K562 (cell line): ENCODE data around the gene NBEAL2. TPM values are rescaled to one million over a fixed set of nuclear protein-coding genes. Genes with fewer than 3 reads are reported as not detected.

ENCODE experiments used
- CXXC5 ChIP-seq: fragments of 250-450 bp; sonication (Bioruptor Pico); IDR thresholded peaks from 2 replicates; pipeline ENCODE4 v1.8.0; 2022; ENCODE audit warnings: inconsistent platforms, mild to moderate bottlenecking, moderate library complexity
- DEAF1 ChIP-seq: fragments of 450-650 bp; formaldehyde crosslinking; IDR thresholded peaks from 2 replicates; pipeline ENCODE4 v1.4.0; 2020; ENCODE audit warnings: mild to moderate bottlenecking, moderate library complexity
- E2F4 ChIP-seq: sonication (generic); formaldehyde crosslinking; IDR thresholded peaks from 2 replicates; pipeline ENCODE4 v1.8.0; 2022; ENCODE audit warnings: mild to moderate bottlenecking, low read depth, missing genetic modification reagents
- ELF2 ChIP-seq: fragments of 250-450 bp; sonication (Bioruptor Pico); IDR thresholded peaks from 2 replicates; pipeline ENCODE4 v1.5.0; 2021; ENCODE audit warnings: mild to moderate bottlenecking
- GMEB1 ChIP-seq: fragments of 250-450 bp; sonication (Bioruptor Pico); IDR thresholded peaks from 2 replicates; pipeline ENCODE4 v1.4.0; 2020; ENCODE audit warnings: mild to moderate bottlenecking
- HNRNPLL ChIP-seq: fragments of 200-400 bp; formaldehyde crosslinking; IDR thresholded peaks from 2 replicates; pipeline ENCODE4 v1.6.1; 2017; ENCODE audit warnings: low read length, low read depth, mild to moderate bottlenecking; ENCODE audit not compliant: poor library complexity, severe bottlenecking
- ILK ChIP-seq: fragments of 450-650 bp; IDR thresholded peaks from 2 replicates; pipeline ENCODE4 v1.6.1; 2016; ENCODE audit warnings: missing genetic modification characterization, low read depth, mild to moderate bottlenecking, missing compliant biosample characterization, moderate library complexity, borderline replicate concordance
- JUN ChIP-seq, 2 experiments: sonication (generic) in 1 of 2; formaldehyde crosslinking in 1 of 2; IDR thresholded peaks; 2 replicates each; pipeline versions ENCODE4 v1.6.1 to v1.8.0; 2012 to 2022; ENCODE audit warnings: borderline replicate concordance in 2 of 2, mild to moderate bottlenecking in 2 of 2, improper control_type of control experiment in 1 of 2, low read depth in 1 of 2, low read length in 1 of 2, missing genetic modification reagents in 1 of 2
- JUNB ChIP-seq: fragments of 450-650 bp; formaldehyde crosslinking; conservative IDR thresholded peaks from 2 replicates; pipeline ENCODE4 v1.4.0; 2020; ENCODE audit warnings: mild to moderate bottlenecking
- MAX ChIP-seq: sonication (generic); formaldehyde crosslinking; IDR thresholded peaks from 2 replicates; pipeline ENCODE4 v1.9.0; 2022; ENCODE audit warnings: mild to moderate bottlenecking, missing genetic modification reagents
- NFE2L1 ChIP-seq: fragments of 450-650 bp; IDR thresholded peaks from 2 replicates; pipeline ENCODE4 v1.6.1; 2016; ENCODE audit warnings: missing genetic modification characterization, low read depth, mild to moderate bottlenecking, missing compliant biosample characterization, moderate library complexity, borderline replicate concordance
- PURB ChIP-seq: sonication (generic); formaldehyde crosslinking; IDR thresholded peaks from 2 replicates; pipeline ENCODE4 v1.9.0; 2021; ENCODE audit warnings: low read depth, mild to moderate bottlenecking, missing genetic modification reagents
- RB1 ChIP-seq: fragments of 450-650 bp; IDR thresholded peaks from 2 replicates; pipeline ENCODE4 v1.6.1; 2017; ENCODE audit warnings: low read depth, mild to moderate bottlenecking
- SMAD3 ChIP-seq: fragments of 450-650 bp; formaldehyde crosslinking; conservative IDR thresholded peaks from 2 replicates; pipeline ENCODE4 v1.4.0; 2020; ENCODE audit warnings: mild to moderate bottlenecking
- SMARCA4 ChIP-seq: fragments of 450-650 bp; IDR thresholded peaks from 2 replicates; pipeline ENCODE4 v1.6.1; 2016
- SPI1 ChIP-seq: IDR thresholded peaks from 2 replicates; pipeline ENCODE4 v1.6.1; 2011; ENCODE audit warnings: low read depth, low read length, control low read depth, borderline replicate concordance
- TCF7L2 ChIP-seq: fragments of 150-350 bp; IDR thresholded peaks from 2 replicates; pipeline ENCODE4 v1.6.1; 2016; ENCODE audit warnings: low read depth, mild to moderate bottlenecking, low read length, moderate library complexity
- TEAD1 ChIP-seq, 2 experiments: fragments of 450-650 bp in 1 of 2; sonication (generic) in 1 of 2; formaldehyde crosslinking; IDR thresholded peaks; 2 replicates each; pipeline versions ENCODE4 v1.4.0 to v1.8.0; 2020 to 2022; ENCODE audit warnings: mild to moderate bottlenecking in 2 of 2, missing genetic modification reagents in 1 of 2
- ZBTB43 ChIP-seq: sonication (generic); formaldehyde crosslinking; IDR thresholded peaks from 2 replicates; pipeline ENCODE4 v1.8.0; 2023; ENCODE audit warnings: mild to moderate bottlenecking, missing genetic modification reagents
- ZNF766 ChIP-seq: fragments of 200-800 bp; sonication (Bioruptor generic); conservative IDR thresholded peaks from 2 replicates; pipeline ENCODE4 v1.6.1; 2016; ENCODE audit warnings: missing genetic modification characterization, missing compliant biosample characterization
- polyA plus RNA-seq, 8 experiments: library from polyadenylated mRNA; depleted of rRNA in 4 of 8; stranded (reverse) in 5 of 8; unstranded in 3 of 8; fragments of >200 nt; fragmentation: Nextera tagmentation in 2 of 8; fragmentation: Illumina TruSeq in 1 of 8; extraction: Ambion mirVana in 2 of 8; extraction: Trizol in 1 of 8; gene quantifications; 2 replicates each; pipeline versions ENCODE4 v1.2.1 to v1.2.3, GENCODE V29; 2011 to 2014; ENCODE audit warnings: inconsistent platforms in 1 of 8, missing spikeins in 1 of 8
- total RNA-seq, 7 experiments: library from RNA; depleted of rRNA in 6 of 7; stranded (reverse); fragments of >200 nt in 6 of 7; fragmentation: Illumina TruSeq in 2 of 7; extraction: Trizol in 2 of 7; gene quantifications; 2 replicates each; pipeline versions ENCODE4 v1.2.1 to v1.2.3, GENCODE V29; 2011 to 2021; ENCODE audit warnings: low replicate concordance in 1 of 7

NBEAL2 gene
- total and polyA plus RNA-seq, 9 of the 15 experiments (the other 6 are each of a cell fraction or from before 2014, with no cell fraction given): 0.06 to 114 (median 29.6) TPM

- TF ChIP-seq ILK (tag) (no peak), JUNB (CRISPR knock-in tag) (no peak; the same call in 1 of the 2 replicates), SPI1 (no peak), RB1 (peak; percentile 35; the same call in 1 of the 2 replicates), ZNF766 (peak; percentile 100), ZBTB43 (CRISPR knock-in tag) (peak; percentile 57; the same call in 1 of the 2 replicates), DEAF1 (CRISPR knock-in tag) (peak; percentile 5; the same call in 1 of the 2 replicates), SMARCA4 (peak; percentile 91), MAX (CRISPR knock-in tag) (peak; percentile 88), GMEB1 (CRISPR knock-in tag) (peak; percentile 50; the same call in 1 of the 2 replicates), HNRNPLL (peak; percentile 57), JUN (IDR thresholded peaks at IDR 0.05; ENCODE audit: borderline replicate concordance, low read depth, low read length) (peak; percentile 71), JUN (CRISPR knock-in tag; IDR thresholded peaks at IDR 0.05; ENCODE audit: borderline replicate concordance) (peak; percentile 40), NFE2L1 (tag) (no peak), E2F4 (CRISPR knock-in tag) (peak; percentile 70; the same call in 1 of the 2 replicates), TCF7L2 (no peak), ELF2 (CRISPR knock-in tag) (0 out of 2 replicates have a peak, but pooled peaks have one; percentile 7), CXXC5 (CRISPR knock-in tag) (peak; percentile 76), PURB (CRISPR knock-in tag) (no peak), TEAD1 (CRISPR knock-in tag; IDR thresholded peaks at IDR 0.05) (peak; percentile 95 to 99), SMAD3 (peak; percentile 61; the same call in 1 of the 2 replicates)
Measured at GRCh38 chr3:46976326-46977190, 2.9 kb upstream of the NBEAL2 start, which contains the start of gene CCDC12 (continued).
